Smooth muscle cell (in vitro differentiated cells): ENCODE results near the gene VPS35. TPM values are rescaled to one million over a fixed set of nuclear protein-coding genes. Genes with fewer than 3 reads are reported as not detected.

Source experiments
- DNase-seq: peaks from one replicate; lab custom pipeline; 2025; ENCODE audit not compliant: unreplicated experiment; lab: John Stamatoyannopoulos, UW
- H2AFZ ChIP-seq: fragments of 200-600 bp; sonication (generic); 2 replicates; pipeline ENCODE4 v1.6.0; 2016; ENCODE audit warnings: antibody characterized with exemption, low read depth, mild to moderate bottlenecking
- H3F3A ChIP-seq: fragments of 200-600 bp; sonication (generic); 2 replicates; pipeline ENCODE4 v1.6.0; 2017; ENCODE audit warnings: antibody characterized with exemption, low read depth
- H3K27ac ChIP-seq: fragments of 200-600 bp; sonication (generic); 2 replicates; pipeline ENCODE4 v1.5.1; 2016; ENCODE audit warnings: low read depth, mild to moderate bottlenecking
- H3K27me3 ChIP-seq: fragments of 200-600 bp; sonication (generic); 2 replicates; pipeline ENCODE4 v1.6.1; 2016; ENCODE audit warnings: low read depth, mild to moderate bottlenecking
- H3K36me3 ChIP-seq: fragments of 200-600 bp; sonication (generic); 2 replicates; pipeline ENCODE4 v1.5.1; 2016; ENCODE audit warnings: low read depth
- H3K4me1 ChIP-seq: fragments of 200-600 bp; sonication (generic); 2 replicates; pipeline ENCODE4 v1.5.1; 2016; ENCODE audit warnings: low read depth
- H3K4me2 ChIP-seq: fragments of 200-600 bp; sonication (generic); 2 replicates; pipeline ENCODE4 v1.6.0; 2016; ENCODE audit warnings: mild to moderate bottlenecking
- H3K4me3 ChIP-seq: fragments of 200-600 bp; sonication (generic); 2 replicates; pipeline ENCODE4 v1.5.1; 2016; ENCODE audit warnings: mild to moderate bottlenecking
- H3K79me2 ChIP-seq: fragments of 200-600 bp; sonication (generic); 2 replicates; pipeline ENCODE4 v1.6.0; 2016; ENCODE audit warnings: low read depth, mild to moderate bottlenecking
- H3K9ac ChIP-seq: fragments of 200-600 bp; sonication (generic); 2 replicates; pipeline ENCODE4 v1.6.0; 2016; ENCODE audit warnings: low read depth
- H3K9me3 ChIP-seq: fragments of 200-600 bp; sonication (generic); replicated peaks from 2 replicates; pipeline ENCODE4 v1.5.1; 2016; ENCODE audit warnings: low read depth
- H4K20me1 ChIP-seq: fragments of 200-600 bp; sonication (generic); 2 replicates; pipeline ENCODE4 v1.6.0; 2016; ENCODE audit warnings: low read depth
- CTCF ChIP-seq: fragments of 200-600 bp; sonication (generic); IDR thresholded peaks from 2 replicates; pipeline ENCODE4 v1.5.1; 2017; ENCODE audit warnings: borderline replicate concordance, mild to moderate bottlenecking, antibody characterized with exemption; ENCODE audit not compliant: insufficient read depth, poor library complexity, severe bottlenecking
- WGBS: methylation state at CpG from one replicate; pipeline ENCODE4 v1.1.7; 2016; ENCODE audit warnings: low lambda C conversion rate; 5-methylcytosine and 5-hydroxymethylcytosine counted together
- polyA plus RNA-seq: library from polyadenylated mRNA; unstranded; fragments of >200 nt; fragmentation: Nextera tagmentation; extraction: Ambion mirVana; gene quantifications from 2 replicates; pipeline ENCODE4 v1.2.1, GENCODE V29; 2016
- total RNA-seq: library from RNA; depleted of rRNA; stranded (reverse); fragments of >200 nt; gene quantifications from 2 replicates; pipeline ENCODE4 v1.2.3, GENCODE V29; 2014

Gene VPS35
- total and polyA plus RNA-seq, 2 experiments from 2014 or later = 59.5 to 103 TPM

GRCh38 chr16:46720619-46721018 is 31.6 kb upstream of the VPS35 start:
- no peaks in the 10 kb centered on the region for H3F3A ChIP-seq
- H3K79me2 ChIP-seq = no peaks in the 10 kb centered on the region
- DNase-seq = no peak
- H3K4me1 ChIP-seq = no peaks in the 10 kb centered on the region
- H3K4me3 ChIP-seq = no peak overlapping the region
- no peaks in the 10 kb centered on the region for H3K27me3 ChIP-seq
- no peak overlapping the region for H3K9ac ChIP-seq
- H3K4me2 ChIP-seq = no peak overlapping the region
- H4K20me1 ChIP-seq = no peaks in the 10 kb centered on the region
- no peaks in the 10 kb centered on the region for H3K36me3 ChIP-seq
- WGBS = 100% methylated on average over 2 of the region's 2 CpGs
- H2AFZ ChIP-seq = no peak overlapping the region
- H3K9me3 ChIP-seq = no peaks in the 10 kb centered on the region
- no peak for TF ChIP-seq CTCF
- H3K27ac ChIP-seq = no peak overlapping the region

- Histone ChIP-seq H3K79me2 (no peaks in the 10 kb centered on the region), H3K9me3 (no peaks in the 10 kb centered on the region), H3K4me1 (no peaks in the 10 kb centered on the region), H3K27ac (no peak overlapping the region), H2AFZ (no peak overlapping the region), H3F3A (no peaks in the 10 kb centered on the region), H4K20me1 (no peaks in the 10 kb centered on the region), H3K36me3 (no peaks in the 10 kb centered on the region), H3K4me3 (no peak overlapping the region), H3K9ac (no peak overlapping the region), H3K27me3 (no peaks in the 10 kb centered on the region), H3K4me2 (no peak overlapping the region)
- no peak for TF ChIP-seq CTCF
- DNase-seq = no peak
- 97% methylated on average over 6 of the region's 6 CpGs for WGBS
These were observed 30.6 kb upstream of the VPS35 start for GRCh38 chr16:46719528-46719927.

- H3K4me3 ChIP-seq = no peak overlapping the region
- no peak for DNase-seq
- H3K9ac ChIP-seq = no peak overlapping the region
These were observed 29.2 kb upstream of the VPS35 start for GRCh38 chr16:46718214-46718613.

More at GRCh38 chr16:46718214-46718613, 29.2 kb upstream of the VPS35 start:
- Histone ChIP-seq H3K4me1 (no peaks in the 10 kb centered on the region), H3F3A (no peaks in the 10 kb centered on the region), H3K79me2 (no peaks in the 10 kb centered on the region), H4K20me1 (no peaks in the 10 kb centered on the region), H3K27ac (no peak overlapping the region), H3K27me3 (no peaks in the 10 kb centered on the region), H3K9me3 (no peaks in the 10 kb centered on the region), H2AFZ (no peak overlapping the region), H3K4me2 (no peak overlapping the region), H3K36me3 (no peaks in the 10 kb centered on the region)
- TF ChIP-seq CTCF = no peak
- WGBS = 91% methylated on average over 8 of the region's 8 CpGs
